ENCODE results near the gene EPS15. TPM values are rescaled to one million over a fixed set of nuclear protein-coding genes. Genes with fewer than 3 reads are reported as not detected.
"Not testable (repeated sequence)": the region's sequence is repeated elsewhere in the genome, so short reads cannot be mapped to it uniquely, and the experiment has no call there.

The EPS15 gene
- total and polyA plus RNA-seq, 12 donors = 31.7 to 180 (median 104) TPM

GRCh38 chr1:51442616-51443015, 76.5 kb downstream of the EPS15 start:
- no peaks in the 10 kb centered on the region for H3K27me3 ChIP-seq
- H3K27ac ChIP-seq = peak overlapping the region in 2 of 5 donors; percentile 22 to 49
- intact Hi-C loops (cut with DNase I) = no loop called here
- peaks cover 34 to 54% of the 10 kb centered on the region in 2 donors for H3K4me1 ChIP-seq (replicated peaks in 1 of 2)
- 14 to 50% (median 26%) methylated on average over 1 of the region's 1 CpG for WGBS, 4 donors
- no peak overlapping the region for H3K4me3 ChIP-seq
- peaks cover 0 to 17% of the 10 kb centered on the region in 2 donors for H3K36me3 ChIP-seq (replicated peaks in 1 of 2)
- no peak for DNase-seq
- TF ChIP-seq, protein P1, sequence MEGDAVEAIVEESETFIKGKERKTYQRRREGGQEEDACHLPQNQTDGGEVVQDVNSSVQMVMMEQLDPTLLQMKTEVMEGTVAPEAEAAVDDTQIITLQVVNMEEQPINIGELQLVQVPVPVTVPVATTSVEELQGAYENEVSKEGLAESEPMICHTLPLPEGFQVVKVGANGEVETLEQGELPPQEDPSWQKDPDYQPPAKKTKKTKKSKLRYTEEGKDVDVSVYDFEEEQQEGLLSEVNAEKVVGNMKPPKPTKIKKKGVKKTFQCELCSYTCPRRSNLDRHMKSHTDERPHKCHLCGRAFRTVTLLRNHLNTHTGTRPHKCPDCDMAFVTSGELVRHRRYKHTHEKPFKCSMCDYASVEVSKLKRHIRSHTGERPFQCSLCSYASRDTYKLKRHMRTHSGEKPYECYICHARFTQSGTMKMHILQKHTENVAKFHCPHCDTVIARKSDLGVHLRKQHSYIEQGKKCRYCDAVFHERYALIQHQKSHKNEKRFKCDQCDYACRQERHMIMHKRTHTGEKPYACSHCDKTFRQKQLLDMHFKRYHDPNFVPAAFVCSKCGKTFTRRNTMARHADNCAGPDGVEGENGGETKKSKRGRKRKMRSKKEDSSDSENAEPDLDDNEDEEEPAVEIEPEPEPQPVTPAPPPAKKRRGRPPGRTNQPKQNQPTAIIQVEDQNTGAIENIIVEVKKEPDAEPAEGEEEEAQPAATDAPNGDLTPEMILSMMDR (IDR thresholded peaks at IDR 0.05) = no peak
- no peaks in the 10 kb centered on the region for H3K9me3 ChIP-seq (replicated peaks in 1 of 3)

GRCh38 chr1:51442198-51442597, 76.9 kb downstream of the EPS15 start:
- H3K9me3 ChIP-seq (replicated peaks in 1 of 3) = no peaks in the 10 kb centered on the region
- no peak for DNase-seq
- H3K27ac ChIP-seq = peak overlapping the region in 2 of 5 donors; percentile 22 to 49
- TF ChIP-seq POLR2A (IDR thresholded peaks at IDR 0.05) = no peak
- TF ChIP-seq, protein P1 (IDR thresholded peaks at IDR 0.05) = no peak
- H3K4me3 ChIP-seq = no peak overlapping the region
- intact Hi-C loops (cut with DNase I) = no loop called here
- no peaks in the 10 kb centered on the region for H3K27me3 ChIP-seq
- peaks cover 34 to 54% of the 10 kb centered on the region in 2 donors for H3K4me1 ChIP-seq (replicated peaks in 1 of 2)
- peaks cover 0 to 17% of the 10 kb centered on the region in 2 donors for H3K36me3 ChIP-seq (replicated peaks in 1 of 2)

DNA sequence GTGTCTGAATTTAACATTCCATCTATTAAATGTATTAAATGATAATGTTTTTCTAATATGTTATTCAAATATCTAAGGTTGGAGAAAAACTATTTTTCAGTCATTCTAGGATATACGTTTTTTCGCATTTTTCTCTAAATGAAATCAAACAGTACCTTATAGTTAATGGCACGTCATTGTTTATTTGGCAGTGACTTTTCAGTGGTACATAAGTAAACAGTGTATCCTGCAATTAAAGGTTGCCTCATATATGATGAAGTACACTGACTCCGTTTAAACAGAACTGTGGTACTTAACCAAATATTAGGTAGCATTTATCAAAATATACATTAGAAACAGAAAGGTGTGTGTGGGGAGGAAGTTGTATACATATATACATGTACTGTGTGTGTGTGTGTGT, 79.2 kb downstream of the EPS15 start:
- Histone ChIP-seq H3K27me3 (no peaks in the 10 kb centered on the region), H3K27ac (no peak overlapping the region), H3K36me3 (replicated peaks in 1 of 2) (peaks cover 0 to 8% of the 10 kb centered on the region in 2 donors), H3K9me3 (replicated peaks in 1 of 3) (no peaks in the 10 kb centered on the region), H3K4me3 (no peak overlapping the region), H3K4me1 (replicated peaks in 1 of 2) (peaks cover 25 to 45% of the 10 kb centered on the region in 2 donors)
- WGBS, 4 donors = 88 to 94% (median 92%) methylated on average over 4 of the region's 4 CpGs
- intact Hi-C loops (cut with DNase I) = no loop called here
- DNase-seq = no peak
- TF ChIP-seq POLR2A (IDR thresholded peaks at IDR 0.05) = no peak
- TF ChIP-seq, protein P1 (IDR thresholded peaks at IDR 0.05) = no peak

DNA sequence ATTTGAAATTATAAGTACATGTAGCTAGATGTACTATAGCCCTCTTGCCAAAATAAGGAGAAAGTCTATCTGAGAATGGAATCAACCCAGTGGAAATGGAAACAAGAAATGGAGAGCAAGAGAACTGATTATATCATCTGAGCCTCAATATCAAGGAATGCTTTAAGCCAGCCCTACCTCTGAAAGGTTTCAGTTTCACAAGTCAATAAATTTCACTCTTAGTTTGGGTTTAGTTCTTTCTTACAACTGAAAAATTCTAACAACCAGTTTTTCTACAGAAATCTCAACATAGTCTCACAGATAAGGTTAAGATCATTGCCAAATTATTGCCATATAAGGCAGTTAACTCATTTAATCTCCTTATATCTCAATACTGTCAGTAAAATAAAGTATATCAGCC, 80.0 kb downstream of the EPS15 start:
- peaks cover 24 to 45% of the 10 kb centered on the region in 2 donors for H3K4me1 ChIP-seq (replicated peaks in 1 of 2)
- DNase-seq = no peak
- H3K9me3 ChIP-seq (replicated peaks in 1 of 3) = no peaks in the 10 kb centered on the region
- peaks cover 0 to 8% of the 10 kb centered on the region in 2 donors for H3K36me3 ChIP-seq (replicated peaks in 1 of 2)
- TF ChIP-seq, protein P1 (IDR thresholded peaks at IDR 0.05) = no peak
- TF ChIP-seq POLR2A (IDR thresholded peaks at IDR 0.05) = no peak
- intact Hi-C loops (cut with DNase I) = no loop called here
- H3K27ac ChIP-seq = peak overlapping the region in 1 of 5 donors; percentile 22
- H3K27me3 ChIP-seq = no peaks in the 10 kb centered on the region
- H3K4me3 ChIP-seq = no peak overlapping the region

DNA sequence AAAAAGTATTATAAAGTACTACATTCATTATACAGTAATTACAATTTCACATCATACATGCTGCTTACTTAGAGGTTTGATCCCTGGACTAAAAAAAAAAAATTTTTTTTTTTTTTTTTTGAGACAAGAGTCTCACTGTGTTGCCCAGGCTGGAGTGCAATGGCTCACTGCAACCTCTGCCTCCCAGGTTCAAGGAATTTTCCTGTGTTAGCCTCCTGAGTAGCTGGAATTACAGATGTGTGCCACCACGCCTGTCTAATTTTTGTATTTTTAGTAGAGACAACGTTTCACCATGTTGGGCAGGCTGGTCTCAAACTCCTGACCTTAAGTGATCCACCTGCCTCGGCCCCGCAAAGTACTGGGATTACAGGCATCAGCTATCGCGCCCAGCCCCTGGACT, 81.7 kb downstream of the EPS15 start:
- H3K4me3 ChIP-seq; DNase-seq; H3K27me3 ChIP-seq; intact Hi-C loops (cut with DNase I); H3K27ac ChIP-seq; H3K36me3 ChIP-seq (replicated peaks in 1 of 2); H3K9me3 ChIP-seq (replicated peaks in 1 of 3): not testable (repeated sequence)
- 95 to 99% (median 97%) methylated on average over 6 of the region's 6 CpGs for WGBS, 4 donors
- H3K4me1 ChIP-seq (replicated peaks in 1 of 2) = peaks cover 12 to 48% of the 10 kb centered on the region in 2 donors

Data from adrenal gland (tissue), 12 donors.